A673 (cell line): ENCODE measurements around the gene RAB11B. TPM values are rescaled to one million over a fixed set of nuclear protein-coding genes. Genes with fewer than 3 reads are reported as not detected.
"Not testable (repeated sequence)": the region's sequence is repeated elsewhere in the genome, so short reads cannot be mapped to it uniquely, and the experiment has no call there.

Source experiments
- BruUV-seq: library from RNA; stranded (reverse); fragments of 400-500 nt; replicated peaks from 2 replicates; lab custom pipeline; 2021; lab: Mats Ljungman, UMichigan
- CTCF ChIA-PET: fragments of 300-600 bp; sonication (Branson Sonifier 250); formaldehyde crosslinking; loops from one replicate; lab custom pipeline; 2022; ENCODE audit warnings: antibody characterized with exemption; lab: Charles Lee
- POLR2A ChIA-PET: fragments of 300-600 bp; sonication (Branson Sonifier 250); formaldehyde crosslinking; loops from one replicate; lab custom pipeline; 2022; ENCODE audit warnings: antibody characterized with exemption; ENCODE audit not compliant: low non-redundant PET; lab: Charles Lee
- DNase-seq: peaks from one replicate; pipeline ENCODE4 v3.0.0-alpha.2; 2015; ENCODE audit warnings: low spot score
- H3K27ac ChIP-seq: fragments of 200-600 bp; sonication (generic); 2 replicates; pipeline ENCODE4 v1.5.1; 2016; ENCODE audit warnings: mixed run types, low read depth, mild to moderate bottlenecking, mixed read lengths, antibody characterized with exemption, low read length; ENCODE audit not compliant: poor library complexity, severe bottlenecking
- H3K27me3 ChIP-seq: fragments of 200-600 bp; sonication (generic); replicated peaks from 2 replicates; pipeline ENCODE4 v1.6.1; 2017; ENCODE audit warnings: mixed run types, low read depth, mild to moderate bottlenecking, mixed read lengths, antibody characterized with exemption, low read length; ENCODE audit not compliant: insufficient read depth, poor library complexity
- H3K36me3 ChIP-seq: fragments of 200-600 bp; sonication (generic); 2 replicates; pipeline ENCODE4 v1.6.1; 2016; ENCODE audit warnings: mixed run types, mild to moderate bottlenecking, mixed read lengths, antibody characterized with exemption, low read length; ENCODE audit not compliant: insufficient read depth, poor library complexity, severe bottlenecking
- H3K4me1 ChIP-seq: fragments of 200-600 bp; sonication (generic); 2 replicates; pipeline ENCODE4 v1.6.1; 2017; ENCODE audit warnings: mixed run types, mild to moderate bottlenecking, mixed read lengths, antibody characterized with exemption, low read length; ENCODE audit not compliant: insufficient read depth, poor library complexity, severe bottlenecking
- H3K4me3 ChIP-seq: fragments of 200-600 bp; sonication (generic); 2 replicates; pipeline ENCODE4 v1.5.1; 2016; ENCODE audit warnings: low read depth, mixed run types, mild to moderate bottlenecking, mixed read lengths, low read length; ENCODE audit not compliant: poor library complexity, severe bottlenecking
- H3K9me3 ChIP-seq: fragments of 200-600 bp; sonication (generic); 2 replicates; pipeline ENCODE4 v1.6.1; 2016; ENCODE audit warnings: mixed run types, low read depth, mild to moderate bottlenecking, mixed read lengths, antibody characterized with exemption, low read length; ENCODE audit not compliant: poor library complexity, severe bottlenecking
- EZH2 ChIP-seq: fragments of 200-600 bp; sonication (generic); IDR thresholded peaks from 2 replicates; pipeline ENCODE4 v1.6.1; 2017; ENCODE audit warnings: borderline replicate concordance, low read depth, mild to moderate bottlenecking, mixed read lengths, antibody characterized with exemption, low read length; ENCODE audit not compliant: poor library complexity, severe bottlenecking
- intact Hi-C: fragments of 100-400 bp; cut with micrococcal nuclease; formaldehyde crosslinking; loops from one replicate; pipeline ENCODE4 v1.10.0; 2022; ENCODE audit not compliant: unreplicated experiment
- total RNA-seq: library from RNA; stranded (reverse); gene quantifications from 2 replicates; pipeline ENCODE4 v1.2.3, GENCODE V29; 2021
- TF ChIP-seq, protein P1 (sequence below): fragments of 300-800, 200-600 bp; sonication (generic); conservative IDR thresholded peaks from 2 replicates; pipeline ENCODE4 v1.5.1; 2017; ENCODE audit warnings: low read depth, mild to moderate bottlenecking, antibody characterized with exemption, low read length, moderate library complexity, mixed read lengths

The RAB11B gene
- total RNA-seq, 1 experiment from 2014 or later: 91.4 TPM

DNA sequence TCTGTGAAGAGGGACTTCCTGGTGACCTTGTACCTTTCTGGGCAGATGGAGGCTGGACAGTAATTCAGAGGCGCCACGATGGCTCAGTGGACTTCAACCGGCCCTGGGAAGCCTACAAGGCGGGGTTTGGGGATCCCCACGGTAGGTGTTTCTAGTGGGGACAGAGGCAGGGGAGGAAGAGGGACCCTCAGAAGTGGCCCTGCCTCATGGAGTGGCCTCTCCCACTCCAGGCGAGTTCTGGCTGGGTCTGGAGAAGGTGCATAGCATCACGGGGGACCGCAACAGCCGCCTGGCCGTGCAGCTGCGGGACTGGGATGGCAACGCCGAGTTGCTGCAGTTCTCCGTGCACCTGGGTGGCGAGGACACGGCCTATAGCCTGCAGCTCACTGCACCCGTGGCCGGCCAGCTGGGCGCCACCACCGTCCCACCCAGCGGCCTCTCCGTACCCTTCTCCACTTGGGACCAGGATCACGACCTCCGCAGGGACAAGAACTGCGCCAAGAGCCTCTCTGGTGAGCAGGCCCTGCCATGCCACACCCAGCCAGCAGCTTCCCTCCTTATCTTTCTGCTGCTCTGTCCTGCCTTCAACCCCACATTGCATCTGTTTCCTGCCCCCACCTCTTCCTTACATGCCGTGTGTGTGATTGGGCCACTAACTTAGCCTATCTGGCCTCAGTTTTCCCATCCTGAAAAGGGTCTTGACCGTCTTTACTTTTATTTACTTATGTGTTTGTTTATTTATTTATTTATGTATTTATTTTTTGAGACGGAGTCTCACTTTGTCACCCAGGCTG, 19.0 kb upstream of the RAB11B start:
- ChIA-PET POLR2A (interaction anchor here (0.6 kb wide), 1 partner anchor 198 kb away, joined by 4 read pairs; no protein-coding TSS in a partner anchor), CTCF (no interaction called here)
- intact Hi-C loops: no loop called here

DNA sequence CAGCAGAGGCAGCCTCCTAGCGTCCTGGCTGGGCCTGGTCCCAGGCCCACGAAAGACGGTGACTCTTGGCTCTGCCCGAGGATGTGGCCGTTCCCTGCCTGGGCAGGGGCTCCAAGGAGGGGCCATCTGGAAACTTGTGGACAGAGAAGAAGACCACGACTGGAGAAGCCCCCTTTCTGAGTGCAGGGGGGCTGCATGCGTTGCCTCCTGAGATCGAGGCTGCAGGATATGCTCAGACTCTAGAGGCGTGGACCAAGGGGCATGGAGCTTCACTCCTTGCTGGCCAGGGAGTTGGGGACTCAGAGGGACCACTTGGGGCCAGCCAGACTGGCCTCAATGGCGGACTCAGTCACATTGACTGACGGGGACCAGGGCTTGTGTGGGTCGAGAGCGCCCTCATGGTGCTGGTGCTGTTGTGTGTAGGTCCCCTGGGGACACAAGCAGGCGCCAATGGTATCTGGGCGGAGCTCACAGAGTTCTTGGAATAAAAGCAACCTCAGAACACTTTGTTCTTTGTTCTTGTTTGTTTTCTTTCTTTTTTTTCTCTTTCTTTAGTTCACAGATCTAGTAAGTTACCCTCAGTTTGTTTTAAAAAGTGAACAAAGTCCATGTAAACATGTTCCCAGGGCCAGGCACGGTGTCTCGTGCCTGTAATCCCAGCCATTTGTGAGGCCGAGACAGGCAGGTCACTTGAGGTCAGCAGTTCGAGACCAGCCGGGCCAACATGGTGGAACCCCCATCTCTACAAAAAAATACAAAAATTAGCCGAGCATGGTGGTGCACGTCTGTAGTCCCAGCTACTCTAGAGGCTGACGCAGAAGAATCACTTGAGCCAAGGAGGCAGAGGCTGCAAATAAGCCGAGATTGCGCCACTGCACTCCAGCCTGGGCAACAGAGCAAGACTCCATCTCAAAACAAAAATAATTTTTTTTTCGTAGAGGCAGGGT, 16.0 kb upstream of the RAB11B start:
- H3K4me3 ChIP-seq: no peak overlapping the region
- CTCF ChIA-PET: no interaction called here
- POLR2A ChIA-PET: no interaction called here
- H3K27me3 ChIP-seq: no peaks in the 10 kb centered on the region
- no peaks in the 10 kb centered on the region for H3K4me1 ChIP-seq
- no TSS peak for BruUV-seq
- no peak overlapping the region for H3K27ac ChIP-seq
- H3K36me3 ChIP-seq: no peaks in the 10 kb centered on the region
- intact Hi-C loops: no loop called here
- TF ChIP-seq, protein P1, sequence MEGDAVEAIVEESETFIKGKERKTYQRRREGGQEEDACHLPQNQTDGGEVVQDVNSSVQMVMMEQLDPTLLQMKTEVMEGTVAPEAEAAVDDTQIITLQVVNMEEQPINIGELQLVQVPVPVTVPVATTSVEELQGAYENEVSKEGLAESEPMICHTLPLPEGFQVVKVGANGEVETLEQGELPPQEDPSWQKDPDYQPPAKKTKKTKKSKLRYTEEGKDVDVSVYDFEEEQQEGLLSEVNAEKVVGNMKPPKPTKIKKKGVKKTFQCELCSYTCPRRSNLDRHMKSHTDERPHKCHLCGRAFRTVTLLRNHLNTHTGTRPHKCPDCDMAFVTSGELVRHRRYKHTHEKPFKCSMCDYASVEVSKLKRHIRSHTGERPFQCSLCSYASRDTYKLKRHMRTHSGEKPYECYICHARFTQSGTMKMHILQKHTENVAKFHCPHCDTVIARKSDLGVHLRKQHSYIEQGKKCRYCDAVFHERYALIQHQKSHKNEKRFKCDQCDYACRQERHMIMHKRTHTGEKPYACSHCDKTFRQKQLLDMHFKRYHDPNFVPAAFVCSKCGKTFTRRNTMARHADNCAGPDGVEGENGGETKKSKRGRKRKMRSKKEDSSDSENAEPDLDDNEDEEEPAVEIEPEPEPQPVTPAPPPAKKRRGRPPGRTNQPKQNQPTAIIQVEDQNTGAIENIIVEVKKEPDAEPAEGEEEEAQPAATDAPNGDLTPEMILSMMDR: no peak
- TF ChIP-seq EZH2: no peak
- DNase-seq: no peak
- H3K9me3 ChIP-seq: no peaks in the 10 kb centered on the region

More for the DNA sequence above, 19.0 kb upstream of the RAB11B start:
- BruUV-seq: no TSS peak
- H3K9me3 ChIP-seq: no peaks in the 10 kb centered on the region
- no peak overlapping the region for H3K4me3 ChIP-seq
- no peaks in the 10 kb centered on the region for H3K27me3 ChIP-seq
- H3K27ac ChIP-seq: no peak overlapping the region
- no peaks in the 10 kb centered on the region for H3K36me3 ChIP-seq
- H3K4me1 ChIP-seq: peaks cover 17% of the 10 kb centered on the region
- no peak for DNase-seq
- no peak for TF ChIP-seq EZH2
- TF ChIP-seq, protein P1: no peak

DNA sequence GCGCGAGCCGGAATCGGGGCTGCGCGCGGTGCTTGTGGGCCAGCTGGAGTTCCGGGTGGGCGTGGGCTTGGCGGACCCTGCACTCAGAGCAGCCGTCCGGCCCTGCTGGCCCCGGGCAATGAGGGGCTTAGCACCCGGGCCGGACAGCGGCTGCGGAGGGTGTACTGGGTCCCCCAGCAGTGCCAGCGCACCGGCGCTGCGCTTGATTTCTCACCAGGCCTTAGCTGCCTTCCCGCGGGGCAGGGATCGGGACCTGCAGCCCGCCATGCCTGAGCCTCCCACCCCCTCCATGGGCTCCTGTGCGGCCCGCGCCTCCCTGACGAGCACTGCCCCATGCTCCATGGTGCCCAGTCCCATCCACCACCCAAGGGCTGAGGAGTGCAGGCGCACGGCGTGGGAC, 14.4 kb upstream of the RAB11B start:
- H3K36me3 ChIP-seq, BruUV-seq, H3K27me3 ChIP-seq, H3K4me1 ChIP-seq, CTCF ChIA-PET, H3K27ac ChIP-seq, H3K4me3 ChIP-seq, intact Hi-C loops, DNase-seq, H3K9me3 ChIP-seq: not testable (repeated sequence)
- POLR2A ChIA-PET: interaction anchor here (0.6 kb wide), 1 partner anchor 118 kb away, joined by 3 read pairs; no protein-coding TSS in a partner anchor

DNA sequence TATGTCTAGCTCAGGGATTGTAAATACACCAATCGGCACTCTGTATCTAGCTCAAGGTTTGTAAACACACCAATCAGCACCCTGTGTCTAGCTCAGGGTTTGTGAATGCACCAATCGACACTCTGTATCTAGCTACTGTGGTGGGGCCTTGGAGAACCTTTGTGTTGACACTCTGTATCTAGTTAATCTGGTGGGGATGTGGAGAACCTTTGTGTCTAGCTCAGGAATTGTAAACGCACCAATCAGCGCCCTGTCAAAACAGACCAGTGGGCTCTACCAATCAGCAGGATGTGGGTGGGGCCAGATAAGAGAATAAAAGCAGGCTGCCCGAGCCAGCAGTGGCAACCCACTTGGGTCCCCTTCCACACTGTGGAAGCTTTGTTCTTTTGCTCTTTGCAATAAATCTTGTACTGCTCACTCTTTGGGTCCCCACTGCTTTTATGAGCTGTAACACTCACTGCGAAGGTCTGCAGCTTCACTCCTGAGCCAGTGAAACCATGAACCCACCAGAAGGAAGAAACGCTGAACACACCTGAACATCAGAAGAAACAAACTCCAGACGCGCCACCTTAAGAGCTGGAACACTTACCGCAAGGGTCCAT, 13.7 kb upstream of the RAB11B start:
- H3K27ac ChIP-seq, CTCF ChIA-PET, H3K9me3 ChIP-seq, H3K36me3 ChIP-seq, H3K27me3 ChIP-seq, H3K4me3 ChIP-seq, intact Hi-C loops, H3K4me1 ChIP-seq, BruUV-seq, DNase-seq: not testable (repeated sequence)
- POLR2A ChIA-PET: interaction anchor here (0.6 kb wide), 1 partner anchor 118 kb away, joined by 3 read pairs; no protein-coding TSS in a partner anchor
